IMR-90 (cell line): ENCODE results near the gene INPP5A. TPM values are rescaled to one million over a fixed set of nuclear protein-coding genes. Genes with fewer than 3 reads are reported as not detected.

Experiments used
- ATAC-seq: fragments of 200-7000 bp; cut with Tn5 transposase; 2 replicates; pipeline ENCODE4 v1.9.1; 2020; ENCODE audit warnings: low read depth, mild to moderate bottlenecking, moderate library complexity
- BruUV-seq: library from RNA; stranded (reverse); fragments of 400-500 nt; replicated peaks from 2 replicates; lab custom pipeline; 2021; lab: Mats Ljungman, UMichigan
- CTCF ChIA-PET: fragments of 300-600 bp; formaldehyde crosslinking; extraction: SDS; loops from one replicate; lab custom pipeline; 2021; ENCODE audit warnings: antibody characterized with exemption; lab: Yijun Ruan, JAX
- POLR2A ChIA-PET: fragments of 300-600 bp; sonication (Branson Sonifier 250); formaldehyde crosslinking; loops from one replicate; lab custom pipeline; 2022; ENCODE audit warnings: antibody characterized with exemption; ENCODE audit not compliant: unreplicated experiment; lab: Charles Lee
- DNase-seq: peaks from one replicate; pipeline ENCODE4 v3.0.0; 2013
- H2AFZ ChIP-seq: replicated peaks from 2 replicates; pipeline ENCODE3; 2013; ENCODE audit warnings: low read length, mild to moderate bottlenecking; ENCODE audit not compliant: poor library complexity
- H2AK5ac ChIP-seq: 2 replicates; pipeline ENCODE4 v1.6.1; 2013; ENCODE audit warnings: low read depth, low read length, inconsistent platforms
- H2AK9ac ChIP-seq: replicated peaks from 2 replicates; pipeline ENCODE3; 2013; ENCODE audit warnings: mild to moderate bottlenecking, low read depth, low read length, moderate library complexity; ENCODE audit not compliant: poor library complexity
- H2BK120ac ChIP-seq: 2 replicates; pipeline ENCODE4 v1.6.1; 2013; ENCODE audit warnings: low read depth, low read length, inconsistent platforms
- H2BK15ac ChIP-seq: 3 replicates; pipeline ENCODE4 v1.6.1; 2013; ENCODE audit warnings: low read depth, low read length, inconsistent platforms
- H2BK20ac ChIP-seq: 2 replicates; pipeline ENCODE4 v1.6.1; 2013; ENCODE audit warnings: low read depth, mild to moderate bottlenecking, inconsistent platforms, low read length, moderate library complexity
- H2BK5ac ChIP-seq: 2 replicates; pipeline ENCODE4 v1.6.1; 2013; ENCODE audit warnings: mild to moderate bottlenecking, low read depth, low read length, inconsistent platforms; ENCODE audit not compliant: poor library complexity, severe bottlenecking
- H3K14ac ChIP-seq: replicated peaks from 2 replicates; pipeline ENCODE4 v1.6.1; 2013; ENCODE audit warnings: low read depth, low read length, inconsistent platforms
- H3K18ac ChIP-seq: 2 replicates; pipeline ENCODE4 v1.6.1; 2013; ENCODE audit warnings: low read depth, low read length, control low read depth
- H3K23ac ChIP-seq: 2 replicates; pipeline ENCODE4 v1.6.1; 2013; ENCODE audit warnings: low read depth, low read length, inconsistent platforms
- H3K27ac ChIP-seq: 2 replicates; pipeline ENCODE4 v1.5.1; 2013; ENCODE audit warnings: mild to moderate bottlenecking, control low read depth, low read length; ENCODE audit not compliant: insufficient read depth
- H3K27me3 ChIP-seq: 2 replicates; pipeline ENCODE4 v1.6.1; 2013; ENCODE audit warnings: low read length; ENCODE audit not compliant: control insufficient read depth, insufficient read depth
- H3K36me3 ChIP-seq: 2 replicates; pipeline ENCODE4 v1.6.1; 2013; ENCODE audit warnings: low read length, mixed read lengths; ENCODE audit not compliant: control insufficient read depth, insufficient read depth
- H3K4ac ChIP-seq: 2 replicates; pipeline ENCODE4 v1.6.1; 2013; ENCODE audit warnings: low read depth, low read length, inconsistent platforms
- H3K4me1 ChIP-seq: 2 replicates; pipeline ENCODE4 v1.6.1; 2013; ENCODE audit warnings: low read length, mixed read lengths; ENCODE audit not compliant: control insufficient read depth, insufficient read depth
- H3K4me2 ChIP-seq: 2 replicates; pipeline ENCODE4 v1.6.1; 2013; ENCODE audit warnings: low read depth, mild to moderate bottlenecking, control low read depth, low read length, moderate library complexity
- H3K4me3 ChIP-seq: 2 replicates; pipeline ENCODE4 v1.5.1; 2013; ENCODE audit warnings: low read depth, mild to moderate bottlenecking, control low read depth, low read length, moderate library complexity; ENCODE audit not compliant: insufficient read depth
- H3K56ac ChIP-seq: 2 replicates; pipeline ENCODE4 v1.6.1; 2013; ENCODE audit warnings: low read length, inconsistent platforms; ENCODE audit not compliant: insufficient read depth; ENCODE audit errors: extremely low read depth
- H3K79me1 ChIP-seq, 2 experiments: 2 replicates each; pipeline ENCODE4 v1.6.1; 2013; ENCODE audit warnings: low read length in 2 of 2, inconsistent platforms in 1 of 2, low read depth in 1 of 2
- H3K9ac ChIP-seq: 2 replicates; pipeline ENCODE4 v1.6.1; 2013; ENCODE audit warnings: low read depth, low read length, control low read depth
- H3K9me1 ChIP-seq: 2 replicates; pipeline ENCODE4 v1.6.1; 2013; ENCODE audit warnings: low read length, inconsistent platforms; ENCODE audit not compliant: insufficient read depth
- H3K9me3 ChIP-seq: 2 replicates; pipeline ENCODE4 v1.6.1; 2013; ENCODE audit warnings: low read length; ENCODE audit not compliant: control insufficient read depth, insufficient read depth
- H4K20me1 ChIP-seq: 2 replicates; pipeline ENCODE4 v1.6.1; 2013; ENCODE audit warnings: low read length, inconsistent platforms; ENCODE audit not compliant: insufficient read depth
- H4K5ac ChIP-seq: 2 replicates; pipeline ENCODE4 v1.6.1; 2013; ENCODE audit warnings: mild to moderate bottlenecking, low read depth, low read length, control low read depth
- H4K8ac ChIP-seq, 2 experiments: 2 replicates each; pipeline ENCODE4 v1.6.1; 2013; ENCODE audit warnings: low read depth in 2 of 2, low read length in 2 of 2, control low read depth in 1 of 2, inconsistent platforms in 1 of 2
- H4K91ac ChIP-seq: 2 replicates; pipeline ENCODE4 v1.6.1; 2013; ENCODE audit warnings: low read depth, low read length, inconsistent platforms; ENCODE audit not compliant: insufficient read depth
- BHLHE40 ChIP-seq: fragments of 150-350 bp; IDR thresholded peaks from 2 replicates; pipeline ENCODE4 v1.6.1; 2016; ENCODE audit warnings: mild to moderate bottlenecking, low read depth, low read length
- CEBPB ChIP-seq: IDR thresholded peaks from 2 replicates; pipeline ENCODE4 v1.6.1; 2012; ENCODE audit warnings: low read depth, low read length, improper control_type of control experiment
- ELK1 ChIP-seq: fragments of 150-350 bp; IDR thresholded peaks from 2 replicates; pipeline ENCODE4 v1.6.1; 2016; ENCODE audit warnings: low read depth, mild to moderate bottlenecking, low read length, moderate library complexity, borderline replicate concordance
- FOS ChIP-seq: fragments of 150-350 bp; IDR thresholded peaks from 2 replicates; pipeline ENCODE4 v1.6.1; 2016; ENCODE audit warnings: low read depth, low read length
- MAZ ChIP-seq: IDR thresholded peaks from 2 replicates; pipeline ENCODE4 v1.6.1; 2012; ENCODE audit warnings: low read depth, mild to moderate bottlenecking, low read length, improper control_type of control experiment, moderate library complexity, borderline replicate concordance
- MXI1 ChIP-seq: IDR thresholded peaks from 2 replicates; pipeline ENCODE4 v1.6.1; 2012; ENCODE audit warnings: low read depth, mild to moderate bottlenecking, low read length, moderate library complexity, borderline replicate concordance
- RCOR1 ChIP-seq: IDR thresholded peaks from 2 replicates; pipeline ENCODE4 v1.6.1; 2012; ENCODE audit warnings: mild to moderate bottlenecking, low read length, improper control_type of control experiment; ENCODE audit not compliant: insufficient replicate concordance
- USF2 ChIP-seq: fragments of 150-350 bp; IDR thresholded peaks from 2 replicates; pipeline ENCODE4 v1.6.1; 2017; ENCODE audit warnings: mild to moderate bottlenecking, antibody characterized with exemption, low read length, low read depth
- WGBS, 2 experiments: methylation state at CpG; one replicate each; pipeline versions ENCODE4 v1.1.5 to v1.1.7; 2013; ENCODE audit warnings: missing lambda C conversion rate in 2 of 2; ENCODE audit not compliant: insufficient read length in 1 of 2; ENCODE audit errors: extremely low coverage in 2 of 2; 5-methylcytosine and 5-hydroxymethylcytosine counted together
- dilution Hi-C: fragments of 300-500 bp; cut with HindIII; formaldehyde crosslinking; loops from one replicate; pipeline ENCODE4 v1.14.3; 2018; ENCODE audit warnings: low sequenced_read_pairs; ENCODE audit not compliant: unreplicated experiment
- in situ Hi-C: fragments of 300-500 bp; cut with MboI; formaldehyde crosslinking; loops from 3 replicates; pipeline ENCODE4 v1.14.3; 2019; ENCODE audit warnings: low sequenced_read_pairs, inconsistent platforms, mixed read lengths
- intact Hi-C: fragments of 100-400 bp; cut with micrococcal nuclease; formaldehyde crosslinking; loops from 2 replicates; pipeline ENCODE4 v1.10.0; 2022
- polyA plus RNA-seq, 3 experiments: library from polyadenylated mRNA; depleted of rRNA; stranded (reverse); fragments of >200 nt; gene quantifications; 2 replicates each; pipeline ENCODE4 v1.2.3, GENCODE V29; 2012; ENCODE audit warnings: low replicate concordance in 1 of 3
- total RNA-seq: library from RNA; depleted of rRNA; stranded (reverse); fragments of >200 nt; gene quantifications from 2 replicates; pipeline ENCODE4 v1.2.3, GENCODE V29; 2012

INPP5A gene
- total and polyA plus RNA-seq, 2 of the 4 experiments (the other 2 are of a cell fraction): 21.4 to 36.7 TPM

- Histone ChIP-seq H3K4me2 (no peak overlapping the region), H4K91ac (no peak overlapping the region), H3K4me3 (no peak overlapping the region), H3K4me1 (peaks cover 7% of the 10 kb centered on the region), H2AK9ac (no peak overlapping the region), H3K9me3 (no peaks in the 10 kb centered on the region), H4K8ac (no peak overlapping the region), H4K20me1 (no peaks in the 10 kb centered on the region; the same call in 1 of the 2 replicates), H3K14ac (no peak overlapping the region), H3K4ac (no peak overlapping the region), H2BK120ac (no peak overlapping the region), H3K56ac (no peak overlapping the region), H2BK15ac (no peak overlapping the region), H4K5ac (no peak overlapping the region), H3K27me3 (no peaks in the 10 kb centered on the region), H3K27ac (no peak overlapping the region), H2AK5ac (no peak overlapping the region), H3K9me1 (no peaks in the 10 kb centered on the region; the same call in 1 of the 2 replicates), H3K36me3 (peaks cover 5% of the 10 kb centered on the region), H2AFZ (no peak overlapping the region), H2BK20ac (no peak overlapping the region), H3K9ac (no peak overlapping the region), H3K23ac (no peak overlapping the region), H3K18ac (no peak overlapping the region), H2BK5ac (no peak overlapping the region), H3K79me1 (peaks cover 0 to 2% of the 10 kb centered on the region in 2 experiments; a peak in 1 of 4 replicates)
- dilution Hi-C loops (no loop called here), intact Hi-C loops (no loop called here), in situ Hi-C loops (no loop called here)
- CTCF ChIA-PET: no interaction called here
- no TSS peak for BruUV-seq
- ATAC-seq (no peak), DNase-seq (peak; percentile 72)
- 93% methylated on average over 3 of the region's 9 CpGs; no CpG with 5 or more reads in 1 of the 2 experiments for WGBS, 2 experiments
- POLR2A ChIA-PET: no interaction called here
- TF ChIP-seq CEBPB (no peak), FOS (peak; percentile 23; the same call in 1 of the 2 replicates), BHLHE40 (peak; percentile 60), RCOR1 (peak; percentile 14), MXI1 (no peak), USF2 (peak; percentile 50; the same call in 1 of the 2 replicates), ELK1 (no peak), MAZ (no peak)
These were observed 186.9 kb downstream of the INPP5A start for GRCh38 chr10:132724446-132724845.
